GM12878 (cell line): ENCODE results near the gene ISOC2. TPM values are rescaled to one million over a fixed set of nuclear protein-coding genes. Genes with fewer than 3 reads are reported as not detected.

Experiments used
- ATAC-seq: fragments of 200-7000 bp; cut with Tn5 transposase; 3 replicates; pipeline ENCODE4 v1.9.1; 2020; ENCODE audit warnings: mild to moderate bottlenecking, moderate library complexity
- BruUV-seq: library from RNA; stranded (reverse); fragments of 400-500 nt; replicated peaks from 2 replicates; lab custom pipeline; 2021; lab: Mats Ljungman, UMichigan
- CTCF ChIA-PET: fragments of 300-600 bp; sonication (Branson Sonifier 250); formaldehyde crosslinking; extraction: SDS; loops from one replicate; lab custom pipeline; 2021; ENCODE audit warnings: inconsistent platforms; lab: Yijun Ruan, JAX
- POLR2A ChIA-PET: fragments of 350-600 bp; formaldehyde crosslinking; extraction: SDS; loops from one replicate; lab custom pipeline; 2021; ENCODE audit warnings: inconsistent platforms; lab: Charles Lee
- RAD21 ChIA-PET: fragments of 300-600 bp; sonication (Branson Sonifier 250); formaldehyde crosslinking; loops from one replicate; lab custom pipeline; 2023; ENCODE audit warnings: antibody characterized with exemption; ENCODE audit not compliant: unreplicated experiment; lab: Charles Lee
- SMC1A ChIA-PET: fragments of 300-600 bp; sonication (Branson Sonifier 250); formaldehyde crosslinking; loops from one replicate; lab custom pipeline; 2023; ENCODE audit not compliant: unreplicated experiment, uncharacterized antibody; lab: Charles Lee
- DNase-seq: peaks from one replicate; pipeline ENCODE4 v3.0.0-alpha.2; 2011; ENCODE audit warnings: low read depth, low spot score
- FAIRE-seq: peaks from 3 replicates; lab custom pipeline; 2011; peaks lifted over from hg19 to GRCh38; lab: Jason Lieb, UNC
- H2AFZ ChIP-seq: 2 replicates; pipeline ENCODE4 v1.6.0; 2011; ENCODE audit warnings: low read depth, low read length, control low read depth; ENCODE audit not compliant: control insufficient read depth
- H3K27ac ChIP-seq: 2 replicates; pipeline ENCODE4 v1.5.1; 2011; ENCODE audit warnings: control low read depth; ENCODE audit not compliant: control insufficient read depth, insufficient read depth
- H3K27me3 ChIP-seq, 2 experiments: replicated peaks in 1 of 2; 2 replicates each; pipeline versions ENCODE4 v1.6.0 to v1.6.1; 2011; ENCODE audit warnings: low read length in 1 of 2; ENCODE audit not compliant: control insufficient read depth in 2 of 2, insufficient read depth in 2 of 2
- H3K36me3 ChIP-seq, 2 experiments: 2 replicates each; pipeline ENCODE4 v1.5.1; 2011; ENCODE audit warnings: low read length in 1 of 2; ENCODE audit not compliant: control insufficient read depth in 2 of 2, insufficient read depth in 2 of 2
- H3K4me1 ChIP-seq: 2 replicates; pipeline ENCODE4 v1.6.1; 2011; ENCODE audit warnings: mild to moderate bottlenecking, low read length, moderate library complexity, mixed read lengths; ENCODE audit not compliant: control insufficient read depth, insufficient read depth
- H3K4me2 ChIP-seq: 2 replicates; pipeline ENCODE4 v1.6.0; 2011; ENCODE audit warnings: control low read depth; ENCODE audit not compliant: control insufficient read depth, insufficient read depth
- H3K4me3 ChIP-seq: fragments of 200-600 bp; sonication (generic); 2 replicates; pipeline ENCODE4 v1.5.1; 2016
- H3K79me2 ChIP-seq: 2 replicates; pipeline ENCODE4 v1.6.0; 2011; ENCODE audit warnings: low read length; ENCODE audit not compliant: control insufficient read depth, insufficient read depth
- H3K9ac ChIP-seq: 2 replicates; pipeline ENCODE4 v1.8.0; 2011; ENCODE audit warnings: low read length, control low read depth, mixed read lengths; ENCODE audit not compliant: control insufficient read depth, insufficient read depth
- H3K9me3 ChIP-seq: replicated peaks from 3 replicates; pipeline ENCODE4 v1.5.1; 2011; ENCODE audit warnings: mild to moderate bottlenecking, low read length; ENCODE audit not compliant: control insufficient read depth, insufficient read depth
- H4K20me1 ChIP-seq: 2 replicates; pipeline ENCODE4 v1.6.0; 2011; ENCODE audit not compliant: control insufficient read depth, insufficient read depth
- CTCF ChIP-seq, 3 experiments: IDR thresholded peaks in 2 of 3; conservative IDR thresholded peaks in 1 of 3; 2 replicates each; pipeline ENCODE4 v1.5.1; 2011; ENCODE audit warnings: low read depth in 3 of 3, low read length in 3 of 3, mild to moderate bottlenecking in 3 of 3, control low read depth in 2 of 3, moderate library complexity in 2 of 3, inconsistent platforms in 1 of 3, mixed read lengths in 1 of 3; ENCODE audit not compliant: control insufficient read depth in 2 of 3, insufficient read depth in 1 of 3; ENCODE audit errors: extremely low read depth in 1 of 3
- DPF2 ChIP-seq: fragments of 450-650 bp; IDR thresholded peaks from 2 replicates; pipeline ENCODE4 v1.6.1; 2017; ENCODE audit warnings: mild to moderate bottlenecking
- IKZF2 ChIP-seq, 2 experiments: fragments of 450-650 bp; IDR thresholded peaks; 2 replicates each; pipeline ENCODE4 v1.6.1; 2017; ENCODE audit warnings: mild to moderate bottlenecking in 2 of 2, moderate library complexity in 2 of 2
- LARP7 ChIP-seq: fragments of 450-650 bp; IDR thresholded peaks from 2 replicates; pipeline ENCODE4 v1.6.1; 2017; ENCODE audit warnings: mild to moderate bottlenecking
- MEF2A ChIP-seq: IDR thresholded peaks from 2 replicates; pipeline ENCODE4 v1.6.1; 2011; ENCODE audit warnings: low read depth, mild to moderate bottlenecking, low read length, moderate library complexity; ENCODE audit not compliant: insufficient read depth
- NBN ChIP-seq: fragments of 450-650 bp; IDR thresholded peaks from 2 replicates; pipeline ENCODE4 v1.6.1; 2016
- NFXL1 ChIP-seq: fragments of 450-650 bp; IDR thresholded peaks from 2 replicates; pipeline ENCODE4 v1.6.1; 2017; ENCODE audit warnings: antibody characterized with exemption, mild to moderate bottlenecking, borderline replicate concordance
- RAD21 ChIP-seq: IDR thresholded peaks from 2 replicates; pipeline ENCODE4 v1.6.1; 2011; ENCODE audit warnings: mild to moderate bottlenecking, low read depth, low read length, moderate library complexity; ENCODE audit not compliant: insufficient read depth
- RUNX3 ChIP-seq: IDR thresholded peaks from 2 replicates; pipeline ENCODE4 v1.6.1; 2012; ENCODE audit warnings: low read length, inconsistent platforms
- SMARCA5 ChIP-seq: fragments of 450-650 bp; IDR thresholded peaks from 2 replicates; pipeline ENCODE4 v1.6.1; 2017; ENCODE audit warnings: mild to moderate bottlenecking
- ZNF207 ChIP-seq: fragments of 450-650 bp; IDR thresholded peaks from 2 replicates; pipeline ENCODE4 v1.6.1; 2014; ENCODE audit warnings: antibody characterized with exemption, mild to moderate bottlenecking, borderline replicate concordance
- WGBS: methylation state at CpG from one replicate; pipeline ENCODE4 v1.1.6; 2016; ENCODE audit warnings: low lambda C conversion rate; ENCODE audit not compliant: insufficient replicate concordance, insufficient coverage; ENCODE audit errors: missing lambda C conversion rate; 5-methylcytosine and 5-hydroxymethylcytosine counted together
- in situ Hi-C: fragments of 300-500 bp; cut with MboI; formaldehyde crosslinking; loops from 9 replicates; pipeline ENCODE4 v1.14.3; 2018; ENCODE audit warnings: mixed read lengths
- intact Hi-C: fragments of 100-400 bp; cut with micrococcal nuclease; formaldehyde crosslinking; loops from one replicate; pipeline ENCODE4 v1.14.2; 2022; ENCODE audit not compliant: unreplicated experiment
- polyA plus RNA-seq, 11 experiments: library from polyadenylated mRNA; depleted of rRNA in 4 of 11; unstranded in 6 of 11; stranded (reverse) in 5 of 11; fragments of >200 nt; fragmentation: Nextera tagmentation in 4 of 11; fragmentation: Illumina TruSeq in 1 of 11; extraction: Ambion mirVana in 4 of 11; extraction: Trizol in 1 of 11; gene quantifications; 1 replicate in 1 of 11; 2 replicates in 10 of 11; pipeline versions ENCODE4 v1.2.1 to v1.2.3, GENCODE V29; 2011 to 2016; ENCODE audit warnings: inconsistent platforms in 2 of 11, missing spikeins in 2 of 11, low read depth in 1 of 11
- total RNA-seq, 4 experiments: library from RNA; depleted of rRNA in 3 of 4; stranded (reverse); fragments of >200 nt in 3 of 4; fragmentation: Illumina TruSeq in 1 of 4; extraction: Trizol in 1 of 4; gene quantifications; 2 replicates each; pipeline versions ENCODE4 v1.2.1 to v1.2.3, GENCODE V29; 2013 to 2021
- TF ChIP-seq, protein P1 (sequence below): fragments of 450-650 bp; IDR thresholded peaks from 2 replicates; pipeline ENCODE4 v1.6.1; 2017; ENCODE audit warnings: low read depth, mild to moderate bottlenecking, moderate library complexity
- TF ChIP-seq, protein P2 (sequence below): fragments of 450-650 bp; IDR thresholded peaks from 2 replicates; pipeline ENCODE4 v1.6.1; 2017; ENCODE audit warnings: mild to moderate bottlenecking, moderate library complexity

ISOC2 gene
- total and polyA plus RNA-seq, 10 of the 15 experiments (the other 5 are each of a cell fraction or from before 2014, with no cell fraction given): 0.72 to 238 (median 56.9) TPM

GRCh38 chr19:55461974-55462626 lies 658 bp upstream of the ISOC2 start:
- Histone ChIP-seq H3K79me2 (peaks cover 9% of the 10 kb centered on the region), H3K27me3 (no peaks in the 10 kb centered on the region), H3K9me3 (no peaks in the 10 kb centered on the region), H3K4me2 (peak overlapping the region; percentile 75), H2AFZ (peak overlapping the region; percentile 95), H4K20me1 (no peaks in the 10 kb centered on the region; the same call in 1 of the 2 replicates), H3K36me3 (no peaks in the 10 kb centered on the region; a peak in 1 of 4 replicates), H3K4me1 (no peaks in the 10 kb centered on the region), H3K27ac (peak overlapping the region; percentile 59), H3K9ac (peak overlapping the region; percentile 74), H3K4me3 (peak overlapping the region; percentile 77)
- POLR2A ChIA-PET: interaction anchor here (0.5 to 1.1 kb wide), 9 partner anchors 15 to 495 kb away, joined by 3 to 14 read pairs (median 3); partner anchors contain the start of genes FIZ1, KMT5C, UBE2S and ZNF628
- TF ChIP-seq MEF2A: no peak
- 0 out of 2 replicates have a peak, but pooled peaks have one; percentile 39 for TF ChIP-seq LARP7
- 0 out of 2 replicates have a peak, but pooled peaks have one; percentile 17 for TF ChIP-seq ZNF207
- no peak for TF ChIP-seq DPF2
- TF ChIP-seq, protein P1, sequence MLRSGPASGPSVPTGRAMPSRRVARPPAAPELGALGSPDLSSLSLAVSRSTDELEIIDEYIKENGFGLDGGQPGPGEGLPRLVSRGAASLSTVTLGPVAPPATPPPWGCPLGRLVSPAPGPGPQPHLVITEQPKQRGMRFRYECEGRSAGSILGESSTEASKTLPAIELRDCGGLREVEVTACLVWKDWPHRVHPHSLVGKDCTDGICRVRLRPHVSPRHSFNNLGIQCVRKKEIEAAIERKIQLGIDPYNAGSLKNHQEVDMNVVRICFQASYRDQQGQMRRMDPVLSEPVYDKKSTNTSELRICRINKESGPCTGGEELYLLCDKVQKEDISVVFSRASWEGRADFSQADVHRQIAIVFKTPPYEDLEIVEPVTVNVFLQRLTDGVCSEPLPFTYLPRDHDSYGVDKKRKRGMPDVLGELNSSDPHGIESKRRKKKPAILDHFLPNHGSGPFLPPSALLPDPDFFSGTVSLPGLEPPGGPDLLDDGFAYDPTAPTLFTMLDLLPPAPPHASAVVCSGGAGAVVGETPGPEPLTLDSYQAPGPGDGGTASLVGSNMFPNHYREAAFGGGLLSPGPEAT: no peak; the same call in 1 of the 2 replicates
- TF ChIP-seq CTCF (IDR thresholded peaks at IDR 0.05 in 2 of 3, conservative IDR thresholded peaks at IDR 0.05 in 1 of 3; ENCODE audit: control insufficient read depth in 2 of 3, extremely low read depth in 1 of 3, insufficient read depth in 1 of 3, low read depth in 3 of 3, low read length in 3 of 3): no peak
- TF ChIP-seq RAD21: no peak
- TF ChIP-seq RUNX3: 0 out of 2 replicates have a peak, but pooled peaks have one; percentile 5
- TF ChIP-seq NFXL1: no peak
- peak; percentile 21; the same call in 1 of the 2 replicates for TF ChIP-seq NBN
- TF ChIP-seq, protein P2, sequence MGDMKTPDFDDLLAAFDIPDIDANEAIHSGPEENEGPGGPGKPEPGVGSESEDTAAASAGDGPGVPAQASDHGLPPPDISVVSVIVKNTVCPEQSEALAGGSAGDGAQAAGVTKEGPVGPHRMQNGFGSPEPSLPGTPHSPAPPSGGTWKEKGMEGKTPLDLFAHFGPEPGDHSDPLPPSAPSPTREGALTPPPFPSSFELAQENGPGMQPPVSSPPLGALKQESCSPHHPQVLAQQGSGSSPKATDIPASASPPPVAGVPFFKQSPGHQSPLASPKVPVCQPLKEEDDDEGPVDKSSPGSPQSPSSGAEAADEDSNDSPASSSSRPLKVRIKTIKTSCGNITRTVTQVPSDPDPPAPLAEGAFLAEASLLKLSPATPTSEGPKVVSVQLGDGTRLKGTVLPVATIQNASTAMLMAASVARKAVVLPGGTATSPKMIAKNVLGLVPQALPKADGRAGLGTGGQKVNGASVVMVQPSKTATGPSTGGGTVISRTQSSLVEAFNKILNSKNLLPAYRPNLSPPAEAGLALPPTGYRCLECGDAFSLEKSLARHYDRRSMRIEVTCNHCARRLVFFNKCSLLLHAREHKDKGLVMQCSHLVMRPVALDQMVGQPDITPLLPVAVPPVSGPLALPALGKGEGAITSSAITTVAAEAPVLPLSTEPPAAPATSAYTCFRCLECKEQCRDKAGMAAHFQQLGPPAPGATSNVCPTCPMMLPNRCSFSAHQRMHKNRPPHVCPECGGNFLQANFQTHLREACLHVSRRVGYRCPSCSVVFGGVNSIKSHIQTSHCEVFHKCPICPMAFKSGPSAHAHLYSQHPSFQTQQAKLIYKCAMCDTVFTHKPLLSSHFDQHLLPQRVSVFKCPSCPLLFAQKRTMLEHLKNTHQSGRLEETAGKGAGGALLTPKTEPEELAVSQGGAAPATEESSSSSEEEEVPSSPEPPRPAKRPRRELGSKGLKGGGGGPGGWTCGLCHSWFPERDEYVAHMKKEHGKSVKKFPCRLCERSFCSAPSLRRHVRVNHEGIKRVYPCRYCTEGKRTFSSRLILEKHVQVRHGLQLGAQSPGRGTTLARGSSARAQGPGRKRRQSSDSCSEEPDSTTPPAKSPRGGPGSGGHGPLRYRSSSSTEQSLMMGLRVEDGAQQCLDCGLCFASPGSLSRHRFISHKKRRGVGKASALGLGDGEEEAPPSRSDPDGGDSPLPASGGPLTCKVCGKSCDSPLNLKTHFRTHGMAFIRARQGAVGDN: 0 out of 2 replicates have a peak, but pooled peaks have one; percentile 21
- peak; percentile 50; the same call in 1 of the 2 replicates for TF ChIP-seq SMARCA5
- TF ChIP-seq IKZF2 (IDR thresholded peaks at IDR 0.05): 0 out of 4 replicates have a peak, but pooled peaks of 1 of the 2 experiments have one; percentile 12
- SMC1A ChIA-PET: interaction anchor here (0.6 to 1.1 kb wide), 7 partner anchors 14 to 186 kb away, joined by 3 to 5 read pairs (median 3); partner anchors contain the start of genes NAT14 and ZNF628
- CTCF ChIA-PET: interaction anchor here (0.6 to 2.5 kb wide), 7 partner anchors 13 to 303 kb away, joined by 3 to 33 read pairs (median 3); partner anchors contain the start of gene NAT14
- FAIRE-seq (no peak), DNase-seq (no peak), ATAC-seq (no peak)
- RAD21 ChIA-PET: interaction anchor here (0.6 to 1.0 kb wide), 11 partner anchors 14 to 843 kb away, joined by 3 to 12 read pairs (median 3); partner anchors contain the start of genes NAT14 and ZNF628
- BruUV-seq: TSS peak; percentile 94
- 10% methylated on average over 26 of the region's 27 CpGs for WGBS
- intact Hi-C loops (no loop called here), in situ Hi-C loops (no loop called here)
